Astrocyte of the hippocampus (primary cell): ENCODE data around the gene RCL1.

ENCODE experiments used
- DNase-seq: peaks from one replicate; pipeline ENCODE4 v3.0.0; 2011; ENCODE audit warnings: low read depth, low spot score

Gene RCL1

GRCh38 chr9:4842213-4842612 lies 49.5 kb downstream of the RCL1 start:
- DNase-seq: no peak

- DNase-seq: no peak
These were observed 50.0 kb downstream of the RCL1 start for GRCh38 chr9:4842734-4843133.

GRCh38 chr9:4844056-4844838 lies 51.5 kb downstream of the RCL1 start:
- DNase-seq: no peak

- DNase-seq: no peak
These were observed 56.6 kb downstream of the RCL1 start for GRCh38 chr9:4849369-4849768.

GRCh38 chr9:4850603-4851310 lies 58.0 kb downstream of the RCL1 start:
- DNase-seq: no peak

GRCh38 chr9:4852419-4852818 lies 59.7 kb downstream of the RCL1 start:
- DNase-seq: no peak

- DNase-seq: no peak
These were observed 61.5 kb downstream of the RCL1 start for GRCh38 chr9:4854265-4854590.

- peak; percentile 67 for DNase-seq
These were observed 63.1 kb downstream of the RCL1 start for GRCh38 chr9:4855841-4856240.

- peak; percentile 12 for DNase-seq
These were observed 64.5 kb downstream of the RCL1 start for GRCh38 chr9:4857163-4857810.

GRCh38 chr9:4859035-4859434 lies 66.3 kb downstream of the RCL1 start:
- DNase-seq: no peak

- no peak for DNase-seq
These were observed 67.6 kb downstream of the RCL1 start for GRCh38 chr9:4860383-4860782.

- no peak for DNase-seq
These were observed 68.4 kb downstream of the RCL1 start for GRCh38 chr9:4861145-4861544.

- DNase-seq: no peak
These were observed 69.2 kb downstream of the RCL1 start for GRCh38 chr9:4861736-4862451.

GRCh38 chr9:4862506-4863250 lies 69.9 kb downstream of the RCL1 start:
- DNase-seq: no peak

GRCh38 chr9:4864234-4864661 lies 71.5 kb downstream of the RCL1 start:
- DNase-seq: no peak

GRCh38 chr9:4864698-4865097 lies 72.0 kb downstream of the RCL1 start:
- DNase-seq: no peak

GRCh38 chr9:4865681-4866080 lies 72.9 kb downstream of the RCL1 start:
- DNase-seq: no peak

GRCh38 chr9:4866239-4866969 lies 73.7 kb downstream of the RCL1 start:
- DNase-seq: no peak

- no peak for DNase-seq
These were observed 80.3 kb downstream of the RCL1 start for GRCh38 chr9:4873066-4873465.

GRCh38 chr9:4875559-4875958 lies 82.8 kb downstream of the RCL1 start:
- no peak for DNase-seq

GRCh38 chr9:4879115-4879558 lies 86.4 kb downstream of the RCL1 start:
- DNase-seq: no peak
